ENCODE data around the gene CNTLN.

- no peak for TF ChIP-seq ZNF704 (CRISPR knock-in tag; IDR thresholded peaks at IDR 0.05; ENCODE audit: borderline replicate concordance)
- no peak for TF ChIP-seq ZZZ3 (CRISPR knock-in tag; IDR thresholded peaks at IDR 0.05; ENCODE audit: borderline replicate concordance)
- no peak for TF ChIP-seq ZNF430 (CRISPR knock-in tag; IDR thresholded peaks at IDR 0.05)
- no peak for TF ChIP-seq ZNF274 (CRISPR knock-in tag; IDR thresholded peaks at IDR 0.05)
- no peak for TF ChIP-seq CEBPB (IDR thresholded peaks at IDR 0.05; ENCODE audit: borderline replicate concordance, low read depth, low read length)
- no peak for TF ChIP-seq CTCF (CRISPR knock-in tag; IDR thresholded peaks at IDR 0.05)
- no peak for TF ChIP-seq KLF13 (CRISPR knock-in tag; IDR thresholded peaks at IDR 0.05)
- TF ChIP-seq MAZ (IDR thresholded peaks at IDR 0.05; ENCODE audit: borderline replicate concordance, low read depth, low read length): no peak
- no peak for TF ChIP-seq MAZ (CRISPR knock-in tag; IDR thresholded peaks at IDR 0.05; ENCODE audit: low read depth)
- no peak for TF ChIP-seq MNT (IDR thresholded peaks at IDR 0.05)
- no peak for TF ChIP-seq ZFP82 (CRISPR knock-in tag; IDR thresholded peaks at IDR 0.05; ENCODE audit: borderline replicate concordance)
Measured at GRCh38 chr9:17389026-17389425, 254.2 kb downstream of the CNTLN start.
